GM18951 (cell line): ENCODE results near the gene GNG7.
"Not testable (repeated sequence)": the region's sequence is repeated elsewhere in the genome, so short reads cannot be mapped to it uniquely, and the experiment has no call there.

ENCODE experiments used
- POLR2A ChIP-seq: IDR thresholded peaks from 4 replicates; pipeline ENCODE4 v1.6.1; 2011; ENCODE audit warnings: mild to moderate bottlenecking; ENCODE audit not compliant: insufficient read length, insufficient read depth; ENCODE audit errors: extremely low read depth
- in situ Hi-C: fragments of 300-500 bp; cut with MboI; formaldehyde crosslinking; loops from one replicate; pipeline ENCODE4 v1.12.0; 2022; ENCODE audit warnings: low sequenced_read_pairs, mixed read lengths, inconsistent platforms; ENCODE audit not compliant: unreplicated experiment

The GNG7 gene

GRCh38 chr19:2495651-2496316 lies 206.7 kb downstream of the GNG7 start:
- in situ Hi-C loops: no loop called here
- no peak for TF ChIP-seq POLR2A

GRCh38 chr19:2495130-2495641 lies 207.3 kb downstream of the GNG7 start:
- in situ Hi-C loops: no loop called here

GRCh38 chr19:2494447-2495129 lies 207.9 kb downstream of the GNG7 start:
- peak; percentile 27 for TF ChIP-seq POLR2A
- in situ Hi-C loops: no loop called here

More at GRCh38 chr19:2495130-2495641, 207.3 kb downstream of the GNG7 start:
- TF ChIP-seq POLR2A: no peak

GRCh38 chr19:2494084-2494446 lies 208.4 kb downstream of the GNG7 start:
- in situ Hi-C loops: no loop called here
- no peak for TF ChIP-seq POLR2A

- in situ Hi-C loops: not testable (repeated sequence)
Observed at GRCh38 chr19:2493448-2493847, 209.0 kb downstream of the GNG7 start.

GRCh38 chr19:2492870-2493269 lies 209.6 kb downstream of the GNG7 start:
- no peak for TF ChIP-seq POLR2A
- in situ Hi-C loops: no loop called here

GRCh38 chr19:2491130-2491801 lies 211.2 kb downstream of the GNG7 start:
- in situ Hi-C loops: no loop called here

GRCh38 chr19:2490659-2491058 lies 211.8 kb downstream of the GNG7 start:
- TF ChIP-seq POLR2A: no peak
- in situ Hi-C loops: no loop called here

More at GRCh38 chr19:2491130-2491801, 211.2 kb downstream of the GNG7 start:
- TF ChIP-seq POLR2A: no peak

GRCh38 chr19:2488942-2489731 lies 213.4 kb downstream of the GNG7 start:
- in situ Hi-C loops: no loop called here
- TF ChIP-seq POLR2A: no peak

GRCh38 chr19:2488405-2488941 lies 214.0 kb downstream of the GNG7 start:
- in situ Hi-C loops: no loop called here
- TF ChIP-seq POLR2A: no peak

- no peak for TF ChIP-seq POLR2A
- in situ Hi-C loops: no loop called here
Observed at GRCh38 chr19:2487842-2488241, 214.7 kb downstream of the GNG7 start.

GRCh38 chr19:2487090-2487489 lies 215.4 kb downstream of the GNG7 start:
- no peak for TF ChIP-seq POLR2A
- in situ Hi-C loops: no loop called here

- in situ Hi-C loops: no loop called here
- no peak for TF ChIP-seq POLR2A
Observed at GRCh38 chr19:2485428-2485827, 217.1 kb downstream of the GNG7 start.
